Osteoblast (primary cell): ENCODE results near the gene ZNF644. TPM values are rescaled to one million over a fixed set of nuclear protein-coding genes. Genes with fewer than 3 reads are reported as not detected.
"Not testable (repeated sequence)": the region's sequence is repeated elsewhere in the genome, so short reads cannot be mapped to it uniquely, and the experiment has no call there.

Experiments
- DNase-seq: peaks from one replicate; pipeline ENCODE4 v3.0.0; 2011; ENCODE audit warnings: low spot score, mixed read lengths; ENCODE audit not compliant: insufficient read length; ENCODE audit errors: missing footprints
- H2AFZ ChIP-seq: 2 replicates; pipeline ENCODE4 v1.6.0; 2011; ENCODE audit warnings: mild to moderate bottlenecking, low read length
- H3K27ac ChIP-seq: 2 replicates; pipeline ENCODE4 v1.5.1; 2011; ENCODE audit warnings: mild to moderate bottlenecking, low read depth, low read length, moderate library complexity
- H3K27me3 ChIP-seq: 2 replicates; pipeline ENCODE4 v1.6.0; 2012; ENCODE audit warnings: mild to moderate bottlenecking, control low read depth, inconsistent platforms, low read length, moderate library complexity; ENCODE audit not compliant: insufficient read depth
- H3K36me3 ChIP-seq: 2 replicates; pipeline ENCODE4 v1.5.1; 2011; ENCODE audit warnings: mild to moderate bottlenecking, low read length, control low read depth, moderate library complexity; ENCODE audit not compliant: insufficient read depth
- H3K4me1 ChIP-seq: 2 replicates; pipeline ENCODE4 v1.5.1; 2011; ENCODE audit warnings: mild to moderate bottlenecking, low read length, control low read depth, moderate library complexity; ENCODE audit not compliant: insufficient read depth
- H3K4me2 ChIP-seq: 2 replicates; pipeline ENCODE4 v1.6.0; 2011; ENCODE audit warnings: mild to moderate bottlenecking, low read length; ENCODE audit not compliant: insufficient read depth
- H3K4me3 ChIP-seq: fragments of 200-600 bp; sonication (generic); 3 replicates; pipeline ENCODE4 v1.5.1; 2012; ENCODE audit warnings: mild to moderate bottlenecking, low read length, inconsistent platforms; ENCODE audit not compliant: insufficient read depth
- H3K79me2 ChIP-seq: 2 replicates; pipeline ENCODE4 v1.6.0; 2012; ENCODE audit warnings: mild to moderate bottlenecking, low read length, control low read depth, inconsistent platforms; ENCODE audit not compliant: insufficient read depth
- H3K9me3 ChIP-seq: 2 replicates; pipeline ENCODE4 v1.5.1; 2011; ENCODE audit warnings: low read depth, low read length, control low read depth
- H4K20me1 ChIP-seq: 2 replicates; pipeline ENCODE4 v1.6.0; 2012; ENCODE audit warnings: mild to moderate bottlenecking, low read length, control low read depth; ENCODE audit not compliant: insufficient read depth
- CTCF ChIP-seq: IDR thresholded peaks from 2 replicates; pipeline ENCODE4 v1.5.1; 2011; ENCODE audit warnings: mild to moderate bottlenecking, low read depth, low read length, moderate library complexity; ENCODE audit errors: extremely low read depth
- total RNA-seq: library from RNA; depleted of rRNA; stranded (reverse); fragments of >200 nt; gene quantifications from 2 replicates; pipeline ENCODE4 v1.2.3, GENCODE V29; 2012

ZNF644 gene
- total RNA-seq, 1 donor = 57.5 TPM

- Histone ChIP-seq H3K79me2 (no peaks in the 10 kb centered on the region), H2AFZ (no peak overlapping the region), H3K27me3 (no peaks in the 10 kb centered on the region), H3K27ac (no peak overlapping the region), H3K9me3 (no peaks in the 10 kb centered on the region), H3K36me3 (no peaks in the 10 kb centered on the region), H3K4me1 (no peaks in the 10 kb centered on the region), H3K4me2 (no peak overlapping the region), H3K4me3 (no peak overlapping the region), H4K20me1 (no peaks in the 10 kb centered on the region)
- DNase-seq = no peak
- no peak for TF ChIP-seq CTCF
These were observed 37.3 kb upstream of the ZNF644 start for GRCh38 chr1:91059157-91059556.

- Histone ChIP-seq H3K4me1 (no peaks in the 10 kb centered on the region), H3K4me2 (no peak overlapping the region), H2AFZ (no peak overlapping the region), H3K9me3 (no peaks in the 10 kb centered on the region), H3K36me3 (no peaks in the 10 kb centered on the region), H4K20me1 (no peaks in the 10 kb centered on the region), H3K27ac (no peak overlapping the region), H3K79me2 (no peaks in the 10 kb centered on the region), H3K4me3 (no peak overlapping the region), H3K27me3 (no peaks in the 10 kb centered on the region)
- TF ChIP-seq CTCF = no peak
- no peak for DNase-seq
These were observed 35.9 kb upstream of the ZNF644 start for GRCh38 chr1:91057784-91058183.

- no peaks in the 10 kb centered on the region for H3K79me2 ChIP-seq
- no peak for DNase-seq
- no peaks in the 10 kb centered on the region for H3K4me1 ChIP-seq
- H3K27me3 ChIP-seq = no peaks in the 10 kb centered on the region
- no peak overlapping the region for H3K4me2 ChIP-seq
- no peak for TF ChIP-seq CTCF
- no peak overlapping the region for H3K27ac ChIP-seq
- H3K36me3 ChIP-seq = no peaks in the 10 kb centered on the region
- no peaks in the 10 kb centered on the region for H4K20me1 ChIP-seq
- H3K4me3 ChIP-seq = no peak overlapping the region
- no peak overlapping the region for H2AFZ ChIP-seq
- H3K9me3 ChIP-seq = no peaks in the 10 kb centered on the region
These were observed 33.1 kb upstream of the ZNF644 start for GRCh38 chr1:91054780-91055481.

- no peak for DNase-seq
- no peak for TF ChIP-seq CTCF
- H3K4me2 ChIP-seq = no peak overlapping the region
- H3K27ac ChIP-seq = no peak overlapping the region
- H3K79me2 ChIP-seq = no peaks in the 10 kb centered on the region
- H3K4me1 ChIP-seq = no peaks in the 10 kb centered on the region
- H3K9me3 ChIP-seq = no peaks in the 10 kb centered on the region
- H2AFZ ChIP-seq = no peak overlapping the region
- H3K4me3 ChIP-seq = no peak overlapping the region
- no peaks in the 10 kb centered on the region for H3K27me3 ChIP-seq
- H3K36me3 ChIP-seq = no peaks in the 10 kb centered on the region
- H4K20me1 ChIP-seq = no peaks in the 10 kb centered on the region
These were observed 31.8 kb upstream of the ZNF644 start for GRCh38 chr1:91053630-91054029.

GRCh38 chr1:91049551-91049950 lies 27.7 kb upstream of the ZNF644 start:
- DNase-seq, H3K4me1 ChIP-seq, H3K27ac ChIP-seq, H2AFZ ChIP-seq, H3K4me3 ChIP-seq, H3K79me2 ChIP-seq, H3K4me2 ChIP-seq, H3K9me3 ChIP-seq, H3K27me3 ChIP-seq, H4K20me1 ChIP-seq, H3K36me3 ChIP-seq: not testable (repeated sequence)
